ENCODE data around the gene VPS13D. TPM values are rescaled to one million over a fixed set of nuclear protein-coding genes. Genes with fewer than 3 reads are reported as not detected.

Gene VPS13D
- total and polyA plus RNA-seq, 2 of the 4 experiments (the other 2 are of a cell fraction): 9.0 to 16.3 TPM

DNA sequence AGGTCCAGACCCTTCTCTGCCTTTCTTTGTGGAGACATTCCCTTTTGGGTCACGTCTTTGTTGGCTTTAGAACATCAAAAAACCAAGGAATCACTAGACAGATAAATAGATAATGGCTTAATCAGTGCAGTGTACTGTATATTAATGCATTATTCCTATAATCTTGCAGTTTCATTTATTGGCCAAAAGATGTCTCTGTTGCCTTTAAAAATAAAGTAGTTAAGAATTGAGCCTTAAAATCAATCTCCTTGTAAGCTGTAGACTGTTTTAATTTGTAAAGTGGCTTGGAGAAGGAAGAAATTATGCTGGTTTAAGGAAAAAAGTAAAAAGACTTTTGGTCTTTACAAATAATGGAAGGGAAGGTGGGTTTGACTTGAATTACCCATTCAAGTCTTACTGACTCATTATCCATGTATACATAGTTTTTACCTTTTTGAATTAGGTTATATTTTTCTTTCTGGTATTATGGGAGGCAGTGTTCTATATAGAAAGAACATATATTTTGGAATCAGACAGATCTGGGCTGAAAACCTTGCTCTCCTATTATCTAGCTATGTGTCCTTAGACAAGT is 84.6 kb downstream of the VPS13D start:
- peak; percentile 54 for DNase-seq
- Histone ChIP-seq H3K9ac (ENCODE audit: low read depth, low read length) (no peak overlapping the region), H3K27ac (ENCODE audit: insufficient read depth, low read length) (no peak overlapping the region), H2AFZ (replicated peaks; ENCODE audit: low read length, poor library complexity) (no peak overlapping the region), H3K56ac (ENCODE audit: extremely low read depth, insufficient read depth, low read length) (no peak overlapping the region), H3K4me3 (ENCODE audit: insufficient read depth, low read depth, low read length) (no peak overlapping the region), H3K4me1 (ENCODE audit: control insufficient read depth, insufficient read depth, low read length) (no peaks in the 10 kb centered on the region; the same call in 1 of the 2 replicates), H4K5ac (ENCODE audit: low read depth, low read length) (no peak overlapping the region), H3K36me3 (ENCODE audit: control insufficient read depth, insufficient read depth, low read length) (peaks cover 32% of the 10 kb centered on the region), H2BK120ac (ENCODE audit: low read depth, low read length) (no peak overlapping the region), H3K23ac (ENCODE audit: low read depth, low read length) (no peak overlapping the region), H2AK5ac (ENCODE audit: low read depth, low read length) (no peak overlapping the region), H3K14ac (replicated peaks; ENCODE audit: low read depth, low read length) (no peak overlapping the region), H2BK5ac (ENCODE audit: low read depth, low read length, poor library complexity, severe bottlenecking) (no peak overlapping the region), H3K4me2 (ENCODE audit: low read depth, low read length) (no peak overlapping the region), H3K9me3 (ENCODE audit: control insufficient read depth, insufficient read depth, low read length) (no peaks in the 10 kb centered on the region), H2BK20ac (ENCODE audit: low read depth, low read length) (no peak overlapping the region), H4K91ac (ENCODE audit: insufficient read depth, low read depth, low read length) (no peak overlapping the region), H3K4ac (ENCODE audit: low read depth, low read length) (no peak overlapping the region), H3K18ac (ENCODE audit: low read depth, low read length) (no peak overlapping the region), H2BK15ac (ENCODE audit: low read depth, low read length) (no peak overlapping the region), H4K8ac (ENCODE audit: low read depth in 2 of 2, low read length in 2 of 2) (no peak overlapping the region), H3K9me1 (ENCODE audit: insufficient read depth, low read length) (no peaks in the 10 kb centered on the region), H3K79me1 (ENCODE audit: low read depth in 1 of 2, low read length in 2 of 2) (no peaks in the 10 kb centered on the region), H3K27me3 (ENCODE audit: control insufficient read depth, insufficient read depth, low read length) (no peaks in the 10 kb centered on the region), H4K20me1 (ENCODE audit: insufficient read depth, low read length) (peaks cover 3% of the 10 kb centered on the region; the same call in 1 of the 2 replicates), H2AK9ac (replicated peaks; ENCODE audit: low read depth, low read length, poor library complexity) (no peak overlapping the region)
- in situ Hi-C loops (cut with MboI; ENCODE audit: low sequenced_read_pairs) (loop anchor here (5.0 kb wide), 2 partner anchors 303 to 348 kb away; partner anchors contain the start of gene DHRS3), intact Hi-C loops (cut with micrococcal nuclease) (loop anchor here (1.0 kb wide), 2 partner anchors 305 to 345 kb away; no protein-coding TSS in a partner anchor), dilution Hi-C loops (cut with HindIII; ENCODE audit: low sequenced_read_pairs, unreplicated experiment) (no loop called here)
- ChIA-PET CTCF (interaction anchor here (0.5 to 3.1 kb wide), 6 partner anchors 11 to 344 kb away, joined by 3 to 15 read pairs (median 4); partner anchors contain the start of gene DHRS3), POLR2A (ENCODE audit: unreplicated experiment) (no interaction called here)
- no CpG with 5 or more reads among the region's 1 CpG for WGBS, 2 experiments (ENCODE audit: extremely low coverage in 2 of 2, insufficient read length in 1 of 2)
- TF ChIP-seq POLR2A (IDR thresholded peaks at IDR 0.05; ENCODE audit: low read depth, low read length): no peak
- TF ChIP-seq USF2 (IDR thresholded peaks at IDR 0.05; ENCODE audit: low read depth, low read length): no peak
- TF ChIP-seq ELK1 (IDR thresholded peaks at IDR 0.05; ENCODE audit: borderline replicate concordance, low read depth, low read length): no peak
- no peak for TF ChIP-seq CEBPB (IDR thresholded peaks at IDR 0.05; ENCODE audit: low read depth, low read length)
- no peak for TF ChIP-seq RFX5 (IDR thresholded peaks at IDR 0.05; ENCODE audit: low read depth, low read length)
- TF ChIP-seq RAD21 (IDR thresholded peaks at IDR 0.05; ENCODE audit: low read length): peak; percentile 54
- TF ChIP-seq CTCF (conservative IDR thresholded peaks at IDR 0.05; ENCODE audit: low read depth, low read length): peak; percentile 63
- TF ChIP-seq MAFK (IDR thresholded peaks at IDR 0.05; ENCODE audit: low read depth, low read length): no peak
- peak; percentile 68 for TF ChIP-seq SMC3 (IDR thresholded peaks at IDR 0.05; ENCODE audit: low read depth, low read length)
- TF ChIP-seq MAZ (IDR thresholded peaks at IDR 0.05; ENCODE audit: borderline replicate concordance, low read depth, low read length): no peak
- no peak for TF ChIP-seq NFE2L2 (IDR thresholded peaks at IDR 0.05; ENCODE audit: low read depth, low read length)
- TF ChIP-seq FOS (IDR thresholded peaks at IDR 0.05; ENCODE audit: low read depth, low read length): no peak
- TF ChIP-seq MXI1 (IDR thresholded peaks at IDR 0.05; ENCODE audit: borderline replicate concordance, low read depth, low read length): no peak
- no peak for TF ChIP-seq CHD1 (IDR thresholded peaks at IDR 0.05; ENCODE audit: low read depth, low read length)
- TF ChIP-seq BHLHE40 (IDR thresholded peaks at IDR 0.05; ENCODE audit: low read depth, low read length): no peak
- no peak for TF ChIP-seq RCOR1 (IDR thresholded peaks at IDR 0.05; ENCODE audit: insufficient replicate concordance, low read length)
- peak; percentile 85 for ATAC-seq (ENCODE audit: low read depth)
- no TSS peak for BruUV-seq (replicated peaks)
